GM12873 (cell line): ENCODE results near the gene EML1.

Source experiments
- TF ChIP-seq, protein P1 (sequence below): IDR thresholded peaks from 2 replicates; pipeline ENCODE4 v1.5.1; 2012; ENCODE audit warnings: low read depth, mild to moderate bottlenecking, moderate library complexity, low read length, control low read depth; ENCODE audit not compliant: insufficient read depth; ENCODE audit errors: missing control alignments

Gene EML1

GRCh38 chr14:99975190-99975589 lies 182.0 kb downstream of the EML1 start:
- TF ChIP-seq, protein P1, sequence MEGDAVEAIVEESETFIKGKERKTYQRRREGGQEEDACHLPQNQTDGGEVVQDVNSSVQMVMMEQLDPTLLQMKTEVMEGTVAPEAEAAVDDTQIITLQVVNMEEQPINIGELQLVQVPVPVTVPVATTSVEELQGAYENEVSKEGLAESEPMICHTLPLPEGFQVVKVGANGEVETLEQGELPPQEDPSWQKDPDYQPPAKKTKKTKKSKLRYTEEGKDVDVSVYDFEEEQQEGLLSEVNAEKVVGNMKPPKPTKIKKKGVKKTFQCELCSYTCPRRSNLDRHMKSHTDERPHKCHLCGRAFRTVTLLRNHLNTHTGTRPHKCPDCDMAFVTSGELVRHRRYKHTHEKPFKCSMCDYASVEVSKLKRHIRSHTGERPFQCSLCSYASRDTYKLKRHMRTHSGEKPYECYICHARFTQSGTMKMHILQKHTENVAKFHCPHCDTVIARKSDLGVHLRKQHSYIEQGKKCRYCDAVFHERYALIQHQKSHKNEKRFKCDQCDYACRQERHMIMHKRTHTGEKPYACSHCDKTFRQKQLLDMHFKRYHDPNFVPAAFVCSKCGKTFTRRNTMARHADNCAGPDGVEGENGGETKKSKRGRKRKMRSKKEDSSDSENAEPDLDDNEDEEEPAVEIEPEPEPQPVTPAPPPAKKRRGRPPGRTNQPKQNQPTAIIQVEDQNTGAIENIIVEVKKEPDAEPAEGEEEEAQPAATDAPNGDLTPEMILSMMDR = no peak

DNA sequence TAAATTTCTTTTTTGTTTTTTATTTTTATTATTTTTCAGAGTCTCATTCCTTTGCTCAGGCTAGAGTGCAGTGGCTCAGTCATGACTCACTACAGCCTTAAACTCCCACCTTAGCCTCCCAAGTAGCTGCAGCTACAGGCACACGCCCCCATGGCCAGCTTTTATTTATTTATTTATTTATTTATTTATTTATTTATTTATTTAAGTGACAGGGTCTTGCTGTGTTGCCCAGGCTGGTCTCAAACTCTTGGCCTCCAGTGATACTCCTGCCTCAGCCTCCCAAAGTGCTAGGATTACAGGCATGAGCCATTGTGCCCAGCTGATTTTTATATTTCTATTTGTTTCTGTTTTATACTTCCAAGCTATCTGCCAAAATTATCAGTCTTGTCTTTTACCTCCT lies 182.8 kb downstream of the EML1 start:
- TF ChIP-seq, protein P1 = no peak

DNA sequence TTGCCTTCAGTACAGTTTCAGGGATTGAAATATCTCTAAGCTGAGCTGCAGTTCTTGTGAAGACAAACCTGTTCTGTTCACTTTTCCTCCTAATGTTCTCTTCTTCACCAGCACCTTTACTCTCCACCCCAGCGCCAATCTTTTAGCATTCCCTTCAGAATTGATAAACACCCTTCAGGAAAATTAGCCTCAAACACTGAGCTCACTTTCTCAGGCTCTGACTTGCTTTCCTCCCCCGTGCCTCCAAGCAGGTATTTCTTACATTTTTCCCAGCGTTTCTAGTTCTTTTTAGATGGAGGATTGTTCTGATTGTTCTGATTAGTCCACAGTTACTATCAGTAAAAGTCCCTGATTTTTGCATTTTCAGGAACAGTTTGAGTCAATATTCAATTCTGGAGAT lies 183.5 kb downstream of the EML1 start:
- TF ChIP-seq, protein P1 = no peak

- TF ChIP-seq, protein P1 = no peak
Measured at GRCh38 chr14:99980299-99980698, 187.1 kb downstream of the EML1 start.

DNA sequence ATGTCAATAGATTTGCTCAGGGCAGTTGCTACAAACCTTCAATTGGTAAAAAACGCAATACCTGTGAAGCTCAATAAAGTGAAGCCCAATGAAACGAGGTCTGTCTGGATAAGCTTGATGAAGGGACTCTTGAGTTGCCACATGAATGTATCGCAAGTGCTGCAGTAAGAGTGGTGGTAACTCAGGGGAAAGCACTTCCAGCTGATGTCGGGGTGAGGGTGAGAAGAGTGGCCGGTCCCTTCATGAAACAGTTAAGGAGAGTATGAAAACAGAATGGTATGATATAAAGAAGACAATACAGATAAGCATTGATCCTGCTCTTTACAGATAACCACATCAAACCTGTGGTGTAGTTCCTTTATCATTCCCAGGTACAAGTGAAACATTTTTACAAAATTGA lies 188.6 kb downstream of the EML1 start:
- TF ChIP-seq, protein P1 = no peak

DNA sequence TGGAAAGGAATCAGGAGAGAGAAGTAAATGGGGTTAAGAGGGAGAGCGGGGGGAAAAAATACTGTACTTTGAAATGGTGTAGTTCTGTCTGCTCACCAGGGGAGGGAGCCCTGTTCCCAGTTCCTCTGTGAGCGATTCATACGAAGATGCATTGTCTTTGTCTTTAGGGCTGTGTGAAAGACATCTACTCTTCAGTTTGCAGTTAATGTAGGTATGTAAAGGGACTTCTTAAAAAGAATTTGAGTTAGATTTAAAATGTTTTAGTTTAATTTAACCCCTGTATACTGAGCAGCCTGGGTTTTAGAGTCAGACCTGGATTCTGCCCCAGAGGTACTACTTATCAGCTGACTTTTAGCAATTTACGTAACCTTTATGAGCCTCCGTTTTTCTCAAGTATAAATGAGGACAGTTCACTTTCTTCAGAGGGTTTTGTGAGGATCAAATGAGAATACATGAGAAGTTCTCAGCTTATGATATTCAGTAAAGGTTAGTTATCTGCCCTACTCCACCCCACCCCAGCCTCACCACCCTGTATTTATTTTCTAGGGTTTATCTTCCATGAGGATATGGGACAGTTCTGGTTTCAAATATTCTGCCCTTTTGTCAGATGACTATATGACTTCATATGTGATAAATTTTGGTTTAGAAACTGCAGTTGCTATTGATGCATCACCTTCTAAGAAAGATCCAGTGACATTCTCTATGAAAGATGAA lies 189.5 kb downstream of the EML1 start:
- TF ChIP-seq, protein P1 = peak; percentile 89

DNA sequence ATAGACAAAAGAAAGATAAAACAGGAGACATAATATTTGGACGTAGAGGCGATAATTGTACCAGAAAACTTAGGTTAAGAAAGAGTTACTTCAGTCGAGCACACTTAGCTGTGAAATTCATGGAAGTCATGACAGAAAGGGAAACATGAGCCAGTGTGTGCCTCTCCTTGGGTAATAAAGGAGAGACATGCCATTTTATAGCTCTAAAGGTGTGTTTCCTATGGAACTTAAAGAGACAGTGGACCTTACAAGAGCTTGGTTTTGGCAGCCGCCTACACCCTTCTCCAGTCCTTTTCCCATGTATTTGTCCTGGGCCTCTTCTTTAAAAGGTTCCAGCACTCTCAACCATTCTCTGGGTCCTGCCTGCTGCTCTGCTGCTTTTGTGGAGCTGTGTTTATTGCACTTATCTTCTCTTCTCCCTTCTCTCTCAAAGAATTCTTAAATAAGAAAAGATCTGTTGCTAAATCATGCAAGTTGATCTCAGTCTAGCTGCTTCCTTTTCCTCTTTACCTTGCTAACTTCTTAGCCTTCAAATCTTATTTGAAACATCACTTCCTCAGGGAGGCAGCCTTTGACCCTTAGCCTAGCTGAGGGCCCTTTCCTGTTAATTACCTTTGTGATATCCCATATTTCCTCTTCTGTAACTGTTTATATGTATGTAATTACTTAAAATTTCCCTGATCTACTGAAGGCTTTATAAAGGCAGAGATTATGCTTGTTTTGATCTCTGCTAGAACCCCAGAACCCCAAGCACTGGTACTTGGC lies 190.2 kb downstream of the EML1 start:
- TF ChIP-seq, protein P1 = no peak
